ENCODE results near the gene RAF1.
A peak's percentile ranks its signal among the peaks of the same experiment; 100 is the strongest.
"Not testable (repeated sequence)": the region's sequence is repeated elsewhere in the genome, so short reads cannot be mapped to it uniquely, and the experiment has no call there.

RAF1 gene

GRCh38 chr3:12675115-12675810 lies 11.3 kb upstream of the RAF1 start:
- DNase-seq: no peak

- not testable (repeated sequence) for DNase-seq
Measured at GRCh38 chr3:12673956-12674736, 10.2 kb upstream of the RAF1 start.

GRCh38 chr3:12671120-12671450 lies 7.2 kb upstream of the RAF1 start:
- no peak for DNase-seq

- no peak for DNase-seq
Measured at GRCh38 chr3:12670365-12671119, 6.6 kb upstream of the RAF1 start.

GRCh38 chr3:12663401-12663935 lies 449 bp downstream of the RAF1 start:
- peak; percentile 21 for DNase-seq

- DNase-seq: no peak
Measured at GRCh38 chr3:12662593-12663400, 1.1 kb downstream of the RAF1 start.

- no peak for DNase-seq
Measured at GRCh38 chr3:12661926-12662592, 1.9 kb downstream of the RAF1 start.

- DNase-seq: not testable (repeated sequence)
Measured at GRCh38 chr3:12661375-12661774, 2.5 kb downstream of the RAF1 start.

- no peak for DNase-seq
Measured at GRCh38 chr3:12660196-12660595, 3.7 kb downstream of the RAF1 start.

GRCh38 chr3:12659316-12660015 lies 4.5 kb downstream of the RAF1 start:
- DNase-seq: no peak

- DNase-seq: peak; percentile 15
Measured at GRCh38 chr3:12658593-12659058, 5.3 kb downstream of the RAF1 start.

- DNase-seq: no peak
Measured at GRCh38 chr3:12656850-12657249, 7.1 kb downstream of the RAF1 start.

- DNase-seq: no peak
Measured at GRCh38 chr3:12656193-12656592, 7.7 kb downstream of the RAF1 start.

GRCh38 chr3:12655701-12656100 lies 8.2 kb downstream of the RAF1 start:
- no peak for DNase-seq

GRCh38 chr3:12653747-12654146 lies 10.2 kb downstream of the RAF1 start:
- DNase-seq: no peak

- no peak for DNase-seq
Measured at GRCh38 chr3:12648384-12648959, 15.4 kb downstream of the RAF1 start.

- DNase-seq: no peak
Measured at GRCh38 chr3:12644331-12644937, 19.5 kb downstream of the RAF1 start.

- no peak for DNase-seq
Measured at GRCh38 chr3:12643724-12644123, 20.2 kb downstream of the RAF1 start.

- no peak for DNase-seq
Measured at GRCh38 chr3:12643010-12643380, 20.9 kb downstream of the RAF1 start.

GRCh38 chr3:12640853-12641252 lies 23.1 kb downstream of the RAF1 start:
- not testable (repeated sequence) for DNase-seq

GRCh38 chr3:12638105-12638504 lies 25.8 kb downstream of the RAF1 start:
- DNase-seq: no peak

Data from kidney glomerular epithelial cell (primary cell).